Measurements from ENCODE around the gene FES. TPM values are rescaled to one million over a fixed set of nuclear protein-coding genes. Genes with fewer than 3 reads are reported as not detected.

The FES gene
- 0.32 and 0.91 TPM in 2 replicates for total RNA-seq (2022)
- Bru-seq, nascent RNA = percentile 12 among the genes with signal in this experiment
- BruChase-seq, experiment 1, labeled RNA remaining after a 6-hour chase = percentile 23 among the genes with signal in this experiment
- percentile 16 among the genes with signal in this experiment for BruChase-seq, experiment 2, labeled RNA remaining after a 2-hour chase
- long read RNA-seq = 0 reads

DNA sequence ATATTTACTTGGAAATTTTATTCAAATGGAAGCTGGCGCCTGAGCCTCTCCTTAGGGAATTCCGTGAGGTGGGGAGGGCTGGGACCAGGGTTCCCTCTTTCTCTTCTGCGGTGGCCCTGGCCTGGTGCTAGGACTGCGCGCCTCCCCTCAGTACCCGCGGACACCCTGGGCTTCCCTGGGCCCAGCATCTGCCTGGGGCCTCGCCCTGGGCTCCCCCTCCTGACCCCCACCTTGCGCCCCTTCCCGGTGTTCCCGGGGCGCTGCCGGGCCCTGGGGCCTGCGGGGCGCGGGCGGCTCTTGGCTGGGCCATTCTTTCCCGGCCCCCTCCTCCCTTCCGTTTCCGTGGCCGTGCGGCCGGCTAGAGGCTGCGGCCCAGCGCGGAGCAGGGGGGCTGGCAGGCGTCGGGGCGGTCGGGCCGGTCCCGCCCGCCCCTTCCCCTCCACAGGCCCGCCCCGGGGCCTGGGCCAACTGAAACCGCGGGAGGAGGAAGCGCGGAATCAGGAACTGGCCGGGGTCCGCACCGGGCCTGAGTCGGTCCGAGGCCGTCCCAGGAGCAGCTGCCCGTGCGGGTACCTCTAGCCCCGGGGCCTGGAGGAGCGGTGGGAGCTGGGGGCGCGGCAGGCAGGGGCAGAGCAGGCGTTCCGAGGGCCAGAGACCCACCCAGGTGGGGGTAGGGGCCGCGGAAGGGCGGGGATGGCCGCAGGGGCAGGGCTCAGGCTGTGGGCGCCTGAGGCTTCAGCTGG, at the start of gene FES:
FES (plus strand) TSS at position 529 of the 743 bp plus-strand sequence. CDS start 542 bp downstream, outside the sequence.
- TF ChIP-seq, protein P1, sequence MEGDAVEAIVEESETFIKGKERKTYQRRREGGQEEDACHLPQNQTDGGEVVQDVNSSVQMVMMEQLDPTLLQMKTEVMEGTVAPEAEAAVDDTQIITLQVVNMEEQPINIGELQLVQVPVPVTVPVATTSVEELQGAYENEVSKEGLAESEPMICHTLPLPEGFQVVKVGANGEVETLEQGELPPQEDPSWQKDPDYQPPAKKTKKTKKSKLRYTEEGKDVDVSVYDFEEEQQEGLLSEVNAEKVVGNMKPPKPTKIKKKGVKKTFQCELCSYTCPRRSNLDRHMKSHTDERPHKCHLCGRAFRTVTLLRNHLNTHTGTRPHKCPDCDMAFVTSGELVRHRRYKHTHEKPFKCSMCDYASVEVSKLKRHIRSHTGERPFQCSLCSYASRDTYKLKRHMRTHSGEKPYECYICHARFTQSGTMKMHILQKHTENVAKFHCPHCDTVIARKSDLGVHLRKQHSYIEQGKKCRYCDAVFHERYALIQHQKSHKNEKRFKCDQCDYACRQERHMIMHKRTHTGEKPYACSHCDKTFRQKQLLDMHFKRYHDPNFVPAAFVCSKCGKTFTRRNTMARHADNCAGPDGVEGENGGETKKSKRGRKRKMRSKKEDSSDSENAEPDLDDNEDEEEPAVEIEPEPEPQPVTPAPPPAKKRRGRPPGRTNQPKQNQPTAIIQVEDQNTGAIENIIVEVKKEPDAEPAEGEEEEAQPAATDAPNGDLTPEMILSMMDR (IDR thresholded peaks at IDR 0.05; ENCODE audit: unreplicated experiment) = no peak
- ChIA-PET POLR2A (no interaction called here), CTCF (interaction anchor here (0.6 to 3.3 kb wide), 10 partner anchors 8 to 591 kb away, joined by 3 to 83 read pairs (median 8); partner anchors contain the start of genes BLM and MAN2A2)
- H3K9me3 Mint-ChIP-seq (ENCODE audit: unreplicated experiment) = no peaks in the 10 kb centered on the region
- H3K27ac Mint-ChIP-seq (ENCODE audit: low read depth, unreplicated experiment) = no peak within 1 kb of the TSS
- no peaks in the 10 kb centered on the region for H3K4me1 Mint-ChIP-seq (ENCODE audit: insufficient read depth, unreplicated experiment)
- intact Hi-C loops (cut with micrococcal nuclease) = no loop called here
- no TSS peak for BruUV-seq (replicated peaks)
- H3K4me3 Mint-ChIP-seq (ENCODE audit: unreplicated experiment) = no peak within 1 kb of the TSS
- no peak for DNase-seq (ENCODE audit: unreplicated experiment)
- H3K36me3 Mint-ChIP-seq (ENCODE audit: insufficient read depth, unreplicated experiment) = peaks cover 7% of the 10 kb centered on the region
- no peaks in the 10 kb centered on the region for H3K27me3 Mint-ChIP-seq (ENCODE audit: insufficient read depth, unreplicated experiment)

DNA sequence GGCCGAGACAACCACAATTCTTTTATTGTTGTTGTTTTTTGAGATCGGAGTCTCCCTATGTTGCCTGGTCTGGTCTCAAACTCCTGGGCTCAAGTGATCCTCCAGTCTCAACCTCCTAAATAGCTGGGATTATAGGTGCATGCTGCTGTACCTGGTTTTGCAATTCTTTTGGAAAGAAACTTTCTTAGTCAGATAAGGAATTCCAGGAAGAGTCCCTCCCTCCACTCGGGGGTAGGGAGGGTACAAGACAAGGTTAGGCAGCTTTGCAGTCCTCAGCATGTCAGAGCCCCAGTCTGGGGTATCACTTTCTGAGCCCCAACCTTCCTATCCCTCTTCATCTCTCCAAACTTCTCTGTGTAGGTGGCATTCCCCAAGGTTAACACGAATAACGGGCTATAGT, 49.7 kb upstream of the FES start:
- H3K9me3 Mint-ChIP-seq (ENCODE audit: unreplicated experiment) = no peaks in the 10 kb centered on the region

DNA sequence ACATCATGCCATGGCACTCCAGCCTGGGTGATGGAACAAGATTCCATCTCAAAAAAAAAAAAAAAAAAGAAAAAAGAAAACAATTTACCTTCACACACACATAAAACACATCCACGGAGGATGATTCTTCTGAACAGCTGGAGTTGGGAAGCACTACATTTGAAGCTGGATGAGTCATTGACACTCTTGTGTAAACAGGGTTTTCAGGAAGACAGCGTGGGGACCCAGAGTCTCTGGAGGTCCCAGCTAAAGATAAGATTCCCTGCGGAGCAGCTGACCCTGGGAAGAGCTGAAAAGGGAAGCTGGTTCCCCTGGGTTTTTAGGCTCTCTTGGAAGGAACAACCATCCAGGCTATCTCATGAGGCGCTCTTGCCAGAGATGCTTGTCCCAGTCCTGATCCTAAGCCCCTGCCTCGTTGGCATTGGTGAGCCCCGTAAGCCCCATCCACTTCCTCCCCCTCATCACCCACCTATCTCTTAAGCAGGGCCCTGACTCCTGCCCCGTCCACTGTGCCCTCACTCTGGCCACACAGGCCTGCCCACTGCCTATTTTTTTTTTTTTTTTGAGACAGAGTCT, 47.9 kb upstream of the FES start:
- no peaks in the 10 kb centered on the region for H3K9me3 Mint-ChIP-seq (ENCODE audit: unreplicated experiment)
- no peaks in the 10 kb centered on the region for H3K36me3 Mint-ChIP-seq (ENCODE audit: insufficient read depth, unreplicated experiment)
- ChIA-PET CTCF (interaction anchor here (0.8 kb wide), 1 partner anchor 14 kb away, joined by 3 read pairs; no protein-coding TSS in a partner anchor), POLR2A (no interaction called here)
- BruUV-seq (replicated peaks) = no TSS peak
- no peak overlapping the region for H3K4me3 Mint-ChIP-seq (ENCODE audit: unreplicated experiment)
- TF ChIP-seq, protein P1 (IDR thresholded peaks at IDR 0.05; ENCODE audit: unreplicated experiment) = no peak
- no peaks in the 10 kb centered on the region for H3K27me3 Mint-ChIP-seq (ENCODE audit: insufficient read depth, unreplicated experiment)
- DNase-seq (ENCODE audit: unreplicated experiment) = peak; percentile 57
- intact Hi-C loops (cut with micrococcal nuclease) = no loop called here
- H3K27ac Mint-ChIP-seq (ENCODE audit: low read depth, unreplicated experiment) = no peak overlapping the region
- H3K4me1 Mint-ChIP-seq (ENCODE audit: insufficient read depth, unreplicated experiment) = no peaks in the 10 kb centered on the region

More for the DNA sequence above, 49.7 kb upstream of the FES start:
- Mint-ChIP-seq H3K27ac (ENCODE audit: low read depth, unreplicated experiment) (no peak overlapping the region), H3K4me3 (ENCODE audit: unreplicated experiment) (no peak overlapping the region), H3K36me3 (ENCODE audit: insufficient read depth, unreplicated experiment) (no peaks in the 10 kb centered on the region), H3K27me3 (ENCODE audit: insufficient read depth, unreplicated experiment) (no peaks in the 10 kb centered on the region), H3K4me1 (ENCODE audit: insufficient read depth, unreplicated experiment) (no peaks in the 10 kb centered on the region)
- intact Hi-C loops (cut with micrococcal nuclease) = no loop called here
- TF ChIP-seq, protein P1 (IDR thresholded peaks at IDR 0.05; ENCODE audit: unreplicated experiment) = no peak
- no TSS peak for BruUV-seq (replicated peaks)
- POLR2A ChIA-PET = interaction anchor here (0.8 kb wide), 1 partner anchor 36 kb away, joined by 3 read pairs; no protein-coding TSS in a partner anchor
- CTCF ChIA-PET = interaction anchor here (0.5 to 1.2 kb wide), 2 partner anchors 15 to 51 kb away, joined by 3 to 6 read pairs; no protein-coding TSS in a partner anchor
- DNase-seq (ENCODE audit: unreplicated experiment) = peak; percentile 9

DNA sequence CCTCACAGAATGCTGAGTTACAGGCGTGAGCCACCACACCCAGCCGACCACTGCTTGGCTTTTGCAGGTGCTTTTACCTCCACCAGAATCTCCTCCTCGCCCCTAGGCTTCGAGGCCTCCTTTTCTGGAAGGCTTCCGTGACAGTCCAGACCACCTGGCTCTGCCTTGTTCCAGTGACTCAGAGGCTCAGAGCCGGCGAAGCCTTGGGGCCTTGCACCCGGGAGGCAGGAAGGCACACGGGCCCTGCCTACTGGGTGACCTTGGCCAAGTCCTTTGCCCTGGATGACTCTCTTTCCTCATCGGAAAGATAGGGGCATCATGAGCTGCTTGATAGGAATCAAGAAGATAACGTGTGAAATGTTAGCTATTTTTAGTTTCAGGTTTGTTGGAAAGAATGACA, 47.2 kb upstream of the FES start:
- H3K4me1 Mint-ChIP-seq (ENCODE audit: insufficient read depth, unreplicated experiment) = no peaks in the 10 kb centered on the region
- no peak overlapping the region for H3K4me3 Mint-ChIP-seq (ENCODE audit: unreplicated experiment)
- TF ChIP-seq, protein P1 (IDR thresholded peaks at IDR 0.05; ENCODE audit: unreplicated experiment) = no peak
- ChIA-PET CTCF (no interaction called here), POLR2A (no interaction called here)
- no TSS peak for BruUV-seq (replicated peaks)
- no peaks in the 10 kb centered on the region for H3K27me3 Mint-ChIP-seq (ENCODE audit: insufficient read depth, unreplicated experiment)
- peak; percentile 17 for DNase-seq (ENCODE audit: unreplicated experiment)
- no peak overlapping the region for H3K27ac Mint-ChIP-seq (ENCODE audit: low read depth, unreplicated experiment)
- H3K36me3 Mint-ChIP-seq (ENCODE audit: insufficient read depth, unreplicated experiment) = no peaks in the 10 kb centered on the region
- no peaks in the 10 kb centered on the region for H3K9me3 Mint-ChIP-seq (ENCODE audit: unreplicated experiment)
- intact Hi-C loops (cut with micrococcal nuclease) = no loop called here
